ENCODE measurements around the gene IGF1R. TPM values are rescaled to one million over a fixed set of nuclear protein-coding genes. Genes with fewer than 3 reads are reported as not detected.

IGF1R gene
- total RNA-seq, 2 experiments from 2014 or later: 26.3 to 43.7 TPM

- Mint-ChIP-seq H3K27me3 (no peaks in the 10 kb centered on the region), H3K4me3 (no peak overlapping the region), H3K36me3 (ENCODE audit: low read depth) (peaks cover 26% of the 10 kb centered on the region), H3K4me1 (peaks cover 16% of the 10 kb centered on the region), H3K9me3 (ENCODE audit: low read depth) (no peaks in the 10 kb centered on the region), H3K27ac (peak overlapping the region; percentile 16)
- no peak for DNase-seq
- ChIA-PET CTCF (interaction anchor here (1.0 kb wide), 1 partner anchor 121 kb away, joined by 3 read pairs; no protein-coding TSS in a partner anchor), POLR2A (interaction anchor here (0.6 kb wide), 1 partner anchor 18 kb away, joined by 3 read pairs; no protein-coding TSS in a partner anchor)
- intact Hi-C loops (cut with DNase I, micrococcal nuclease): no loop called here
- ATAC-seq: peak; percentile 86
Observed at GRCh38 chr15:98937413-98938104, 289.2 kb downstream of the IGF1R start.

GRCh38 chr15:98938105-98938417 lies 289.7 kb downstream of the IGF1R start:
- no peak for ATAC-seq
- Mint-ChIP-seq H3K27ac (no peak overlapping the region), H3K9me3 (ENCODE audit: low read depth) (no peaks in the 10 kb centered on the region), H3K36me3 (ENCODE audit: low read depth) (peaks cover 30% of the 10 kb centered on the region), H3K4me3 (no peak overlapping the region), H3K27me3 (no peaks in the 10 kb centered on the region), H3K4me1 (peaks cover 16% of the 10 kb centered on the region)
- intact Hi-C loops (cut with DNase I, micrococcal nuclease): no loop called here
- CTCF ChIA-PET: no interaction called here
- DNase-seq: no peak
- POLR2A ChIA-PET: interaction anchor here (0.6 kb wide), 1 partner anchor 19 kb away, joined by 3 read pairs; no protein-coding TSS in a partner anchor

- Mint-ChIP-seq H3K4me3 (no peak overlapping the region), H3K36me3 (ENCODE audit: low read depth) (peaks cover 32% of the 10 kb centered on the region), H3K4me1 (peaks cover 16% of the 10 kb centered on the region), H3K27me3 (no peaks in the 10 kb centered on the region), H3K9me3 (ENCODE audit: low read depth) (no peaks in the 10 kb centered on the region), H3K27ac (no peak overlapping the region)
- ChIA-PET POLR2A (interaction anchor here (0.7 kb wide), 1 partner anchor 79 kb away, joined by 3 read pairs; no protein-coding TSS in a partner anchor), CTCF (interaction anchor here (0.6 to 1.1 kb wide), 2 partner anchors 10 to 57 kb away, joined by 3 read pairs; no protein-coding TSS in a partner anchor)
- intact Hi-C loops (cut with DNase I, micrococcal nuclease): no loop called here
- ATAC-seq (no peak), DNase-seq (no peak)
Observed at GRCh38 chr15:98938799-98939198, 290.5 kb downstream of the IGF1R start.

GRCh38 chr15:98939311-98940080 lies 291.2 kb downstream of the IGF1R start:
- ChIA-PET CTCF (interaction anchor here (1.1 kb wide), 1 partner anchor 58 kb away, joined by 3 read pairs; no protein-coding TSS in a partner anchor), POLR2A (interaction anchor here (0.7 kb wide), 1 partner anchor 78 kb away, joined by 3 read pairs; no protein-coding TSS in a partner anchor)
- Mint-ChIP-seq H3K9me3 (ENCODE audit: low read depth) (no peaks in the 10 kb centered on the region), H3K4me1 (peaks cover 16% of the 10 kb centered on the region), H3K27me3 (no peaks in the 10 kb centered on the region), H3K27ac (no peak overlapping the region), H3K4me3 (no peak overlapping the region), H3K36me3 (ENCODE audit: low read depth) (peaks cover 29% of the 10 kb centered on the region)
- ATAC-seq: no peak
- DNase-seq: no peak
- intact Hi-C loops (cut with DNase I, micrococcal nuclease): no loop called here

GRCh38 chr15:98941595-98942255 lies 293.4 kb downstream of the IGF1R start:
- Mint-ChIP-seq H3K27me3 (no peaks in the 10 kb centered on the region), H3K4me3 (no peak overlapping the region), H3K4me1 (peaks cover 15% of the 10 kb centered on the region), H3K27ac (no peak overlapping the region), H3K36me3 (ENCODE audit: low read depth) (peaks cover 29% of the 10 kb centered on the region), H3K9me3 (ENCODE audit: low read depth) (no peaks in the 10 kb centered on the region)
- DNase-seq (no peak), ATAC-seq (no peak)
- intact Hi-C loops (cut with DNase I, micrococcal nuclease): no loop called here
- POLR2A ChIA-PET: no interaction called here
- CTCF ChIA-PET: no interaction called here

- H3K27me3 Mint-ChIP-seq: no peaks in the 10 kb centered on the region
- CTCF ChIA-PET: no interaction called here
- intact Hi-C loops (cut with DNase I, micrococcal nuclease): no loop called here
Observed at GRCh38 chr15:98942431-98942830, 294.1 kb downstream of the IGF1R start.

GRCh38 chr15:98943051-98943508 lies 294.7 kb downstream of the IGF1R start:
- H3K27ac Mint-ChIP-seq: no peak overlapping the region
- H3K36me3 Mint-ChIP-seq (ENCODE audit: low read depth): peaks cover 20% of the 10 kb centered on the region
- no peaks in the 10 kb centered on the region for H3K27me3 Mint-ChIP-seq
- peaks cover 1% of the 10 kb centered on the region for H3K4me1 Mint-ChIP-seq
- DNase-seq (no peak), ATAC-seq (no peak)
- intact Hi-C loops (cut with DNase I, micrococcal nuclease): no loop called here
- POLR2A ChIA-PET: no interaction called here
- no peak overlapping the region for H3K4me3 Mint-ChIP-seq
- H3K9me3 Mint-ChIP-seq (ENCODE audit: low read depth): no peaks in the 10 kb centered on the region
- CTCF ChIA-PET: interaction anchor here (0.7 kb wide), 1 partner anchor 116 kb away, joined by 3 read pairs; no protein-coding TSS in a partner anchor

More at GRCh38 chr15:98942431-98942830, 294.1 kb downstream of the IGF1R start:
- no peaks in the 10 kb centered on the region for H3K9me3 Mint-ChIP-seq (ENCODE audit: low read depth)
- H3K27ac Mint-ChIP-seq: no peak overlapping the region
- peaks cover 24% of the 10 kb centered on the region for H3K36me3 Mint-ChIP-seq (ENCODE audit: low read depth)
- no peak overlapping the region for H3K4me3 Mint-ChIP-seq
- ATAC-seq (no peak), DNase-seq (no peak)
- POLR2A ChIA-PET: no interaction called here
- H3K4me1 Mint-ChIP-seq: peaks cover 8% of the 10 kb centered on the region

GRCh38 chr15:98943601-98944151 lies 295.3 kb downstream of the IGF1R start:
- ChIA-PET POLR2A (no interaction called here), CTCF (interaction anchor here (0.7 kb wide), 1 partner anchor 115 kb away, joined by 3 read pairs; no protein-coding TSS in a partner anchor)
- H3K9me3 Mint-ChIP-seq (ENCODE audit: low read depth): no peaks in the 10 kb centered on the region
- H3K27ac Mint-ChIP-seq: no peak overlapping the region
- peaks cover 19% of the 10 kb centered on the region for H3K36me3 Mint-ChIP-seq (ENCODE audit: low read depth)
- DNase-seq (no peak), ATAC-seq (no peak)
- intact Hi-C loops (cut with DNase I, micrococcal nuclease): no loop called here
- H3K27me3 Mint-ChIP-seq: no peaks in the 10 kb centered on the region
- H3K4me1 Mint-ChIP-seq: no peaks in the 10 kb centered on the region
- H3K4me3 Mint-ChIP-seq: no peak overlapping the region

GRCh38 chr15:98946301-98947255 lies 298.2 kb downstream of the IGF1R start:
- intact Hi-C loops (cut with DNase I, micrococcal nuclease): no loop called here
- no peaks in the 10 kb centered on the region for H3K9me3 Mint-ChIP-seq (ENCODE audit: low read depth)
- no peak for ATAC-seq
- ChIA-PET POLR2A (no interaction called here), CTCF (interaction anchor here (0.6 kb wide), 1 partner anchor 216 kb away, joined by 3 read pairs; no protein-coding TSS in a partner anchor)
- peaks cover 21% of the 10 kb centered on the region for H3K36me3 Mint-ChIP-seq (ENCODE audit: low read depth)
- no peaks in the 10 kb centered on the region for H3K27me3 Mint-ChIP-seq
- DNase-seq: no peak
- H3K4me3 Mint-ChIP-seq: no peak overlapping the region
- no peak overlapping the region for H3K27ac Mint-ChIP-seq
- H3K4me1 Mint-ChIP-seq: no peaks in the 10 kb centered on the region

- POLR2A ChIA-PET: no interaction called here
- ATAC-seq: no peak
- CTCF ChIA-PET: interaction anchor here (1.0 kb wide), 1 partner anchor 111 kb away, joined by 3 read pairs; no protein-coding TSS in a partner anchor
- peaks cover 16% of the 10 kb centered on the region for H3K4me1 Mint-ChIP-seq
- intact Hi-C loops (cut with DNase I, micrococcal nuclease): no loop called here
- no peak overlapping the region for H3K27ac Mint-ChIP-seq
- DNase-seq: no peak
- H3K36me3 Mint-ChIP-seq (ENCODE audit: low read depth): peaks cover 14% of the 10 kb centered on the region
- H3K4me3 Mint-ChIP-seq: no peak overlapping the region
- H3K27me3 Mint-ChIP-seq: no peaks in the 10 kb centered on the region
- no peaks in the 10 kb centered on the region for H3K9me3 Mint-ChIP-seq (ENCODE audit: low read depth)
Observed at GRCh38 chr15:98948456-98948855, 300.1 kb downstream of the IGF1R start.

Data from activated CD4-positive, alpha-beta T cell treated with anti-CD3 and anti-CD28 coated beads for 36 hours (primary cell).